Right lobe of liver (tissue), 4 donors: ENCODE results near the gene MAP7D2.

Experiments used
- CTCF ChIP-seq, 4 donors: fragments of 200-600 bp in 3 of 4; fragments of 450-650 bp in 1 of 4; IDR thresholded peaks; one replicate each; pipeline versions ENCODE4 v1.5.1 to v1.8.0; 2016 to 2022; ENCODE audit warnings: antibody characterized with exemption in 4 of 4, mild to moderate bottlenecking in 2 of 4
- POLR2A ChIP-seq: fragments of 450-650 bp; IDR thresholded peaks from one replicate; pipeline ENCODE4 v1.6.1; 2017; ENCODE audit warnings: antibody characterized with exemption, mild to moderate bottlenecking
- donor health status: DM: no; HTN: no; CAD: no.
- donor health status: DM: no; HTN: no; CAD: no.
- donor health status: DM: no; HTN: yes; CAD: no.

GRCh38 chrX:20143111-20143510, 26.4 kb upstream of the MAP7D2 start:
- TF ChIP-seq CTCF (IDR thresholded peaks at IDR 0.05) = no peak
- TF ChIP-seq POLR2A = no peak
